PC-9 (cell line): Measurements from ENCODE around the gene RBMS1. TPM values are rescaled to one million over a fixed set of nuclear protein-coding genes. Genes with fewer than 3 reads are reported as not detected.

Experiments
- BruUV-seq: library from RNA; stranded (reverse); fragments of 400-500 nt; replicated peaks from 2 replicates; lab custom pipeline; 2021; lab: Mats Ljungman, UMichigan
- CTCF ChIA-PET: fragments of 300-600 bp; sonication (Branson Sonifier 250); formaldehyde crosslinking; loops from one replicate; lab custom pipeline; 2022; ENCODE audit warnings: antibody characterized with exemption; lab: Charles Lee
- POLR2A ChIA-PET: fragments of 300-600 bp; sonication (Branson Sonifier 250); formaldehyde crosslinking; loops from one replicate; lab custom pipeline; 2022; ENCODE audit warnings: antibody characterized with exemption; ENCODE audit not compliant: unreplicated experiment; lab: Charles Lee
- DNase-seq, 2 experiments: peaks; one replicate each; pipeline versions ENCODE4 v3.0.0 to v3.0.0-alpha.2; 2015 to 2022; ENCODE audit warnings: mixed read lengths in 1 of 2
- H2AFZ ChIP-seq: fragments of 200-600 bp; sonication (generic); 2 replicates; pipeline ENCODE4 v1.8.1; 2017; ENCODE audit warnings: antibody characterized with exemption
- H3F3A ChIP-seq: fragments of 200-600 bp; sonication (generic); 2 replicates; pipeline ENCODE4 v1.8.1; 2017; ENCODE audit warnings: antibody characterized with exemption, mild to moderate bottlenecking, low read depth; ENCODE audit not compliant: insufficient read depth
- H3K27ac ChIP-seq: fragments of 200-600 bp; sonication (generic); 2 replicates; pipeline ENCODE4 v1.6.1; 2016; ENCODE audit warnings: mixed run types
- H3K27me3 ChIP-seq: fragments of 200-600 bp; sonication (generic); 2 replicates; pipeline ENCODE4 v1.6.1; 2016; ENCODE audit warnings: low read depth, mixed run types; ENCODE audit not compliant: insufficient read depth
- H3K36me3 ChIP-seq: fragments of 200-600 bp; sonication (generic); 2 replicates; pipeline ENCODE4 v1.6.1; 2016; ENCODE audit warnings: low read depth, mixed run types
- H3K4me1 ChIP-seq: fragments of 200-600 bp; sonication (generic); replicated peaks from 2 replicates; pipeline ENCODE4 v1.6.1; 2016; ENCODE audit warnings: mixed run types; ENCODE audit not compliant: insufficient read depth
- H3K4me2 ChIP-seq: fragments of 200-600 bp; sonication (generic); 2 replicates; pipeline ENCODE4 v1.6.1; 2017; ENCODE audit warnings: mixed run types
- H3K4me3 ChIP-seq: fragments of 200-600 bp; sonication (generic); 2 replicates; pipeline ENCODE4 v1.6.1; 2016; ENCODE audit warnings: mixed run types
- H3K79me2 ChIP-seq: fragments of 200-600 bp; sonication (generic); 2 replicates; pipeline ENCODE4 v1.6.1; 2017; ENCODE audit warnings: low read depth, mixed run types
- H3K9me2 ChIP-seq: fragments of 200-600 bp; sonication (generic); 2 replicates; pipeline ENCODE4 v1.8.1; 2017; ENCODE audit warnings: mild to moderate bottlenecking; ENCODE audit not compliant: insufficient read depth
- H3K9me3 ChIP-seq: fragments of 200-600 bp; sonication (generic); 2 replicates; pipeline ENCODE4 v1.8.1; 2016; ENCODE audit warnings: low read depth; ENCODE audit not compliant: insufficient read depth
- H4K20me1 ChIP-seq: fragments of 200-600 bp; sonication (generic); 2 replicates; pipeline ENCODE4 v1.8.1; 2017; ENCODE audit not compliant: insufficient read depth
- CTCF ChIP-seq: fragments of 200-600 bp; sonication (generic); conservative IDR thresholded peaks from 2 replicates; pipeline ENCODE4 v1.6.1; 2017; ENCODE audit warnings: mixed run types, antibody characterized with exemption, mild to moderate bottlenecking, moderate library complexity
- EZH2 ChIP-seq: fragments of 200-600 bp; sonication (generic); IDR thresholded peaks from 2 replicates; pipeline ENCODE4 v1.8.0; 2017; ENCODE audit warnings: antibody characterized with exemption, low read depth
- intact Hi-C: fragments of 100-400 bp; cut with micrococcal nuclease; formaldehyde crosslinking; loops from one replicate; pipeline ENCODE4 v1.10.0; 2022; ENCODE audit not compliant: unreplicated experiment
- total RNA-seq: library from RNA; stranded (reverse); gene quantifications from 2 replicates; pipeline ENCODE4 v1.2.3, GENCODE V29; 2021

RBMS1 gene
- total RNA-seq, 1 experiment from 2014 or later: 65.1 TPM

- H3K9me3 ChIP-seq: no peaks in the 10 kb centered on the region
- no peak for DNase-seq
- no peaks in the 10 kb centered on the region for H3K4me1 ChIP-seq
- no peak overlapping the region for H3K4me2 ChIP-seq
- H3F3A ChIP-seq: no peaks in the 10 kb centered on the region
- no peaks in the 10 kb centered on the region for H3K9me2 ChIP-seq
- H3K36me3 ChIP-seq: peaks cover 22% of the 10 kb centered on the region
- POLR2A ChIA-PET: no interaction called here
- H3K4me3 ChIP-seq: no peak overlapping the region
- no peaks in the 10 kb centered on the region for H4K20me1 ChIP-seq
- intact Hi-C loops: no loop called here
- CTCF ChIA-PET: interaction anchor here (0.7 kb wide), 1 partner anchor 620 kb away, joined by 3 read pairs; no protein-coding TSS in a partner anchor
- no TSS peak for BruUV-seq
- TF ChIP-seq EZH2 (no peak), CTCF (no peak)
- no peak overlapping the region for H3K27ac ChIP-seq
- H2AFZ ChIP-seq: no peak overlapping the region
- no peaks in the 10 kb centered on the region for H3K79me2 ChIP-seq
- no peaks in the 10 kb centered on the region for H3K27me3 ChIP-seq
Measured at GRCh38 chr2:160301420-160301819, 192.2 kb downstream of the RBMS1 start.

- Histone ChIP-seq H3K79me2 (no peaks in the 10 kb centered on the region), H3K36me3 (peaks cover 22% of the 10 kb centered on the region), H2AFZ (no peak overlapping the region), H3K4me2 (no peak overlapping the region), H3K9me2 (no peaks in the 10 kb centered on the region), H3K9me3 (no peaks in the 10 kb centered on the region), H3K27me3 (no peaks in the 10 kb centered on the region), H3K27ac (no peak overlapping the region), H4K20me1 (no peaks in the 10 kb centered on the region), H3K4me1 (no peaks in the 10 kb centered on the region), H3F3A (no peaks in the 10 kb centered on the region), H3K4me3 (no peak overlapping the region)
- POLR2A ChIA-PET: no interaction called here
- intact Hi-C loops: no loop called here
- TF ChIP-seq CTCF (no peak), EZH2 (no peak)
- CTCF ChIA-PET: no interaction called here
- BruUV-seq: no TSS peak
- DNase-seq: no peak
Measured at GRCh38 chr2:160300203-160300602, 193.4 kb downstream of the RBMS1 start.

GRCh38 chr2:160299540-160299939 is 194.1 kb downstream of the RBMS1 start:
- no peak overlapping the region for H2AFZ ChIP-seq
- no peak for DNase-seq
- no peak overlapping the region for H3K4me2 ChIP-seq
- ChIA-PET POLR2A (no interaction called here), CTCF (no interaction called here)
- H3K27me3 ChIP-seq: no peaks in the 10 kb centered on the region
- no peak for TF ChIP-seq EZH2
- TF ChIP-seq CTCF: no peak
- H3K36me3 ChIP-seq: peaks cover 22% of the 10 kb centered on the region
- no peaks in the 10 kb centered on the region for H3F3A ChIP-seq
- no TSS peak for BruUV-seq
- H3K4me3 ChIP-seq: no peak overlapping the region
- no peaks in the 10 kb centered on the region for H3K4me1 ChIP-seq
- H3K9me2 ChIP-seq: no peaks in the 10 kb centered on the region
- H3K9me3 ChIP-seq: no peaks in the 10 kb centered on the region
- intact Hi-C loops: no loop called here
- H3K79me2 ChIP-seq: no peaks in the 10 kb centered on the region
- H3K27ac ChIP-seq: no peak overlapping the region
- H4K20me1 ChIP-seq: no peaks in the 10 kb centered on the region
